Measurements from ENCODE around the gene STK24. TPM values are rescaled to one million over a fixed set of nuclear protein-coding genes. Genes with fewer than 3 reads are reported as not detected.
A peak's percentile ranks its signal among the peaks of the same experiment; 100 is the strongest.

STK24 gene
- total RNA-seq, 5 donors from 2014 or later (not counting 1 experiment from before 2014, with no cell fraction given): 92.1 to 143 (median 113) TPM

- CTCF ChIA-PET: interaction anchor here in 1 of 2 donors (1.0 kb wide), 1 partner anchor 9 kb away, joined by 4 read pairs; no protein-coding TSS in a partner anchor
- H3K9me3 Mint-ChIP-seq: no peaks in the 10 kb centered on the region
- 39% methylated on average over 4 of the region's 6 CpGs for WGBS (ENCODE audit: insufficient coverage)
- H3K4me3 ChIP-seq (ENCODE audit: control insufficient read depth in 1 of 2, extremely low read depth in 1 of 2, low read length in 1 of 2): no peak overlapping the region
- DNase-seq (peak in 24 of 35 experiments; percentile 9 to 73 (median 33)), ATAC-seq (replicated peaks in 1 of 4) (peak; percentile 43 to 76 (median 55))
- H3K4me1 ChIP-seq (ENCODE audit: control insufficient read depth in 1 of 2, extremely low read depth in 1 of 2, insufficient read depth in 2 of 2, low read length in 2 of 2): peaks cover 2 to 45% of the 10 kb centered on the region in 2 experiments
- no peaks in the 10 kb centered on the region for H3K27me3 ChIP-seq (replicated peaks in 1 of 2; ENCODE audit: control insufficient read depth in 2 of 2, extremely low read depth in 1 of 2, insufficient read depth in 2 of 2, low read length in 1 of 2)
- H3K27me3 Mint-ChIP-seq: no peaks in the 10 kb centered on the region
- H3K27ac Mint-ChIP-seq: peak overlapping the region; percentile 64 to 84
- H3K4me1 Mint-ChIP-seq: peaks cover 86 to 99% (median 98%) of the 10 kb centered on the region in 3 donors
- peaks cover 3 to 16% of the 10 kb centered on the region in 2 donors for H3K36me3 ChIP-seq (ENCODE audit: control insufficient read depth in 2 of 2, extremely low read depth in 1 of 2, insufficient read depth in 1 of 2, low read length in 1 of 2)
- H3K4me3 Mint-ChIP-seq: peak overlapping the region in 2 of 3 donors; percentile 32 to 54
- H3K9me3 ChIP-seq: no peaks in the 10 kb centered on the region
- peak overlapping the region; percentile 63 for H3K27ac ChIP-seq (ENCODE audit: low read length)
- POLR2A ChIA-PET: interaction anchor here (0.6 to 0.7 kb wide), 2 partner anchors 52 to 751 kb away, joined by 3 read pairs; no protein-coding TSS in a partner anchor
- H3K36me3 Mint-ChIP-seq: peaks cover 34% of the 10 kb centered on the region
Observed at GRCh38 chr13:98517576-98518310, 59.2 kb downstream of the STK24 start.

GRCh38 chr13:98515818-98516465 is 61.0 kb downstream of the STK24 start:
- Histone ChIP-seq H3K27me3 (replicated peaks in 1 of 2; ENCODE audit: control insufficient read depth in 2 of 2, extremely low read depth in 1 of 2, insufficient read depth in 2 of 2, low read length in 1 of 2) (no peaks in the 10 kb centered on the region), H3K4me1 (ENCODE audit: control insufficient read depth in 1 of 2, extremely low read depth in 1 of 2, insufficient read depth in 2 of 2, low read length in 2 of 2) (peaks cover 2 to 35% of the 10 kb centered on the region in 2 experiments), H3K9me3 (no peaks in the 10 kb centered on the region), H3K27ac (ENCODE audit: low read length) (peak overlapping the region; percentile 63), H3K4me3 (ENCODE audit: control insufficient read depth in 1 of 2, extremely low read depth in 1 of 2, low read length in 1 of 2) (no peak overlapping the region), H3K36me3 (ENCODE audit: control insufficient read depth in 2 of 2, extremely low read depth in 1 of 2, insufficient read depth in 1 of 2, low read length in 1 of 2) (peaks cover 3 to 23% of the 10 kb centered on the region in 2 donors)
- Mint-ChIP-seq H3K4me1 (peaks cover 76 to 96% (median 95%) of the 10 kb centered on the region in 3 donors), H3K27me3 (no peaks in the 10 kb centered on the region), H3K27ac (peak overlapping the region; percentile 78 to 81), H3K9me3 (no peaks in the 10 kb centered on the region), H3K4me3 (no peak overlapping the region), H3K36me3 (peaks cover 42% of the 10 kb centered on the region)
- ATAC-seq (replicated peaks in 1 of 4) (no peak), DNase-seq (no peak)
- POLR2A ChIA-PET: no interaction called here
- CTCF ChIA-PET: no interaction called here
- 96% methylated on average over 3 of the region's 4 CpGs for WGBS (ENCODE audit: insufficient coverage)

DNA sequence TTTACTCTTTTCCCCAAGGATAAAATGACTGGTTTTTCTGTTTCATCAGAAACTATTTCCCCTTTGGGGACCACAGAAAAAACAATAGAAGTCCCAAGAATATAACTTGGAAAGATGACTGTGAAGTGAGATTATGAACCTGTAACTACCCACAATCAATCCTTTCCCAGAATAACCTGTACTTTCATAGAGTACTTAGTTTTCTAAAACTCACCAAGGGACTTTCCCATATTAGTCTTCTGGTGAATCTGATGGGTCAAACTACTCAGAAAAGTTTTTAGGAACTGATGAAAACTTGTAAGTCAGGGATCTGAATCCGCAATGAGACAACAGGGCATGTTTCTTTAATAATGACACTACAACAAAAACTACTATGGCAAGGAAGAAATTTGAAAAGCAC is 62.6 kb downstream of the STK24 start:
- Histone ChIP-seq H3K4me1 (ENCODE audit: control insufficient read depth in 1 of 2, extremely low read depth in 1 of 2, insufficient read depth in 2 of 2, low read length in 2 of 2) (peaks cover 4 to 33% of the 10 kb centered on the region in 2 experiments), H3K36me3 (ENCODE audit: control insufficient read depth in 2 of 2, extremely low read depth in 1 of 2, insufficient read depth in 1 of 2, low read length in 1 of 2) (peaks cover 3 to 23% of the 10 kb centered on the region in 2 donors), H3K27me3 (replicated peaks in 1 of 2; ENCODE audit: control insufficient read depth in 2 of 2, extremely low read depth in 1 of 2, insufficient read depth in 2 of 2, low read length in 1 of 2) (no peaks in the 10 kb centered on the region), H3K27ac (ENCODE audit: low read length) (no peak overlapping the region), H3K9me3 (no peaks in the 10 kb centered on the region), H3K4me3 (ENCODE audit: control insufficient read depth in 1 of 2, extremely low read depth in 1 of 2, low read length in 1 of 2) (no peak overlapping the region)
- ATAC-seq (replicated peaks in 1 of 4): no peak
- CTCF ChIA-PET: no interaction called here
- Mint-ChIP-seq H3K9me3 (no peaks in the 10 kb centered on the region), H3K4me3 (no peak overlapping the region), H3K36me3 (peaks cover 44% of the 10 kb centered on the region), H3K27me3 (no peaks in the 10 kb centered on the region), H3K4me1 (peaks cover 76 to 96% (median 95%) of the 10 kb centered on the region in 3 donors), H3K27ac (peak overlapping the region in 1 of 2 donors; percentile 63)
- WGBS (ENCODE audit: insufficient coverage): no CpG with 5 or more reads among the region's 1 CpG
- DNase-seq: no peak
- POLR2A ChIA-PET: interaction anchor here (0.6 kb wide), 3 partner anchors 31 to 109 kb away, joined by 3 to 7 read pairs (median 4); no protein-coding TSS in a partner anchor

- no peak overlapping the region for H3K4me3 Mint-ChIP-seq
- no peaks in the 10 kb centered on the region for H3K9me3 Mint-ChIP-seq
- Histone ChIP-seq H3K36me3 (ENCODE audit: control insufficient read depth in 2 of 2, extremely low read depth in 1 of 2, insufficient read depth in 1 of 2, low read length in 1 of 2) (peaks cover 3 to 19% of the 10 kb centered on the region in 2 donors), H3K9me3 (no peaks in the 10 kb centered on the region), H3K27ac (ENCODE audit: low read length) (no peak overlapping the region), H3K4me1 (ENCODE audit: control insufficient read depth in 1 of 2, extremely low read depth in 1 of 2, insufficient read depth in 2 of 2, low read length in 2 of 2) (peaks cover 7 to 33% of the 10 kb centered on the region in 2 experiments), H3K4me3 (ENCODE audit: control insufficient read depth in 1 of 2, extremely low read depth in 1 of 2, low read length in 1 of 2) (no peak overlapping the region), H3K27me3 (replicated peaks in 1 of 2; ENCODE audit: control insufficient read depth in 2 of 2, extremely low read depth in 1 of 2, insufficient read depth in 2 of 2, low read length in 1 of 2) (no peaks in the 10 kb centered on the region)
- no peak for ATAC-seq (replicated peaks in 1 of 4)
- POLR2A ChIA-PET: interaction anchor here in 1 of 2 donors (0.6 kb wide), 1 partner anchor 32 kb away, joined by 4 read pairs; no protein-coding TSS in a partner anchor
- CTCF ChIA-PET: no interaction called here
- DNase-seq: no peak
- H3K36me3 Mint-ChIP-seq: peaks cover 41% of the 10 kb centered on the region
- peak overlapping the region; percentile 46 to 47 for H3K27ac Mint-ChIP-seq
- peaks cover 78 to 96% (median 95%) of the 10 kb centered on the region in 3 donors for H3K4me1 Mint-ChIP-seq
- no CpG with 5 or more reads among the region's 2 CpGs for WGBS (ENCODE audit: insufficient coverage)
- H3K27me3 Mint-ChIP-seq: no peaks in the 10 kb centered on the region
Observed at GRCh38 chr13:98513837-98514236, 63.1 kb downstream of the STK24 start.

GRCh38 chr13:98512774-98513665 is 63.9 kb downstream of the STK24 start:
- no peak for ATAC-seq (replicated peaks in 1 of 4)
- peak overlapping the region; percentile 46 to 47 for H3K27ac Mint-ChIP-seq
- no peak overlapping the region for H3K27ac ChIP-seq (ENCODE audit: low read length)
- no peaks in the 10 kb centered on the region for H3K27me3 Mint-ChIP-seq
- ChIA-PET CTCF (no interaction called here), POLR2A (no interaction called here)
- peaks cover 3 to 19% of the 10 kb centered on the region in 2 donors for H3K36me3 ChIP-seq (ENCODE audit: control insufficient read depth in 2 of 2, extremely low read depth in 1 of 2, insufficient read depth in 1 of 2, low read length in 1 of 2)
- H3K9me3 Mint-ChIP-seq: no peaks in the 10 kb centered on the region
- WGBS (ENCODE audit: insufficient coverage): 95% methylated on average over 14 of the region's 18 CpGs
- peaks cover 36% of the 10 kb centered on the region for H3K36me3 Mint-ChIP-seq
- H3K9me3 ChIP-seq: no peaks in the 10 kb centered on the region
- peaks cover 80 to 97% (median 95%) of the 10 kb centered on the region in 3 donors for H3K4me1 Mint-ChIP-seq
- no peaks in the 10 kb centered on the region for H3K27me3 ChIP-seq (replicated peaks in 1 of 2; ENCODE audit: control insufficient read depth in 2 of 2, extremely low read depth in 1 of 2, insufficient read depth in 2 of 2, low read length in 1 of 2)
- H3K4me1 ChIP-seq (ENCODE audit: control insufficient read depth in 1 of 2, extremely low read depth in 1 of 2, insufficient read depth in 2 of 2, low read length in 2 of 2): peaks cover 7 to 36% of the 10 kb centered on the region in 2 experiments
- H3K4me3 ChIP-seq (ENCODE audit: control insufficient read depth in 1 of 2, extremely low read depth in 1 of 2, low read length in 1 of 2): no peak overlapping the region
- DNase-seq: no peak
- H3K4me3 Mint-ChIP-seq: no peak overlapping the region
